ENCODE measurements around the gene ACTMAP.

DNA sequence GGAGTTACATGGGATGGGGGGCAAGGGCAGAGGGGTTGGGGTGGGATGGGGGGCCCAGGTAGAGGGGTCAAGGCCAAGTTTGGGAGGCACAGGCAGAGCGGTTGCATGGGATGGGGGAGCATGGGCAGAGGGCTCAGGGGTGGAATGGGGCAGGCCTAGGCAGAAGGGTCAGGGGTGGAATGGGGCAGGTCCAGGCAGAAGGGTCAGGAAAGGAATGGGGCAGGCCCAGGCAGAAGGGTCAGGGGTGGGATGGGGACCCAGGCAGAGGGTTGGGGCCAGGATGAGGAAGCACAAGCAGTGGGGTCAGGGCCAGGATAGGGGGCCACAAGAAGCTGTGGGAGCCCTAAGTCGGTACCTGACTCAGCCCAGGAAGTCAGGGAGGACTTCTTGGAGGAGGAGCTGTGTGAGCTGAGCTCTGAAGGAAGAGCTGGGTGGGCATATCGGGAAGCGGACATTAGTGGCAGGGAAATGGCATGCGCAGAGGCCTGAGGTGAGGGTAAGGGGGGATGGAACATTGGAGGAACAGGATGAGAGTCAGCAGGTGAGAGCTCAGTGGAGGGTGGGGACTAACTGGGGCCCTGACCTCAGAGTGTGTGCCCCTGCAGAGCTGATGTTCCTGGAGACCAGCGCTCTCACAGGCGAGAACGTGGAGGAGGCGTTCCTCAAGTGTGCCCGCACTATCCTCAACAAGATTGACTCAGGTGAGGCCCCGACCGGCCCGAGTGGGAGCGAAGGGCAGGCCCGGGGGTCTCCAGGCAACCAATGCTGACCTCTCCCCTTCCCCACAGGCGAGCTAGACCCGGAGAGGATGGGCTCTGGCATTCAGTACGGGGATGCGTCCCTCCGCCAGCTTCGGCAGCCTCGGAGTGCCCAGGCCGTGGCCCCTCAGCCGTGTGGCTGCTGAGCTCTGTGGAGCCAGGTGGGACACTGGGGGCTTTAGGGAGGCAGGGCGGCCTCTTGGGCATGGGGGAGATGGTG is 36.1 kb upstream of the ACTMAP start:
- TF ChIP-seq, protein P1, sequence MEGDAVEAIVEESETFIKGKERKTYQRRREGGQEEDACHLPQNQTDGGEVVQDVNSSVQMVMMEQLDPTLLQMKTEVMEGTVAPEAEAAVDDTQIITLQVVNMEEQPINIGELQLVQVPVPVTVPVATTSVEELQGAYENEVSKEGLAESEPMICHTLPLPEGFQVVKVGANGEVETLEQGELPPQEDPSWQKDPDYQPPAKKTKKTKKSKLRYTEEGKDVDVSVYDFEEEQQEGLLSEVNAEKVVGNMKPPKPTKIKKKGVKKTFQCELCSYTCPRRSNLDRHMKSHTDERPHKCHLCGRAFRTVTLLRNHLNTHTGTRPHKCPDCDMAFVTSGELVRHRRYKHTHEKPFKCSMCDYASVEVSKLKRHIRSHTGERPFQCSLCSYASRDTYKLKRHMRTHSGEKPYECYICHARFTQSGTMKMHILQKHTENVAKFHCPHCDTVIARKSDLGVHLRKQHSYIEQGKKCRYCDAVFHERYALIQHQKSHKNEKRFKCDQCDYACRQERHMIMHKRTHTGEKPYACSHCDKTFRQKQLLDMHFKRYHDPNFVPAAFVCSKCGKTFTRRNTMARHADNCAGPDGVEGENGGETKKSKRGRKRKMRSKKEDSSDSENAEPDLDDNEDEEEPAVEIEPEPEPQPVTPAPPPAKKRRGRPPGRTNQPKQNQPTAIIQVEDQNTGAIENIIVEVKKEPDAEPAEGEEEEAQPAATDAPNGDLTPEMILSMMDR (IDR thresholded peaks at IDR 0.05; ENCODE audit: low read length), result no peak
- no peak for TF ChIP-seq EZH2 (IDR thresholded peaks at IDR 0.05; ENCODE audit: borderline replicate concordance, low read length)
